ENCODE measurements around the gene GET4. TPM values are rescaled to one million over a fixed set of nuclear protein-coding genes. Genes with fewer than 3 reads are reported as not detected.
"Not testable (repeated sequence)": the region's sequence is repeated elsewhere in the genome, so short reads cannot be mapped to it uniquely, and the experiment has no call there.

Gene GET4
- total RNA-seq, 1 experiment from 2014 or later, result 98.5 TPM

- no peak for DNase-seq (ENCODE audit: low spot score)
- in situ Hi-C loops (cut with HindIII; ENCODE audit: low sequenced_read_pairs), result no loop called here
Measured at GRCh38 chr7:934469-935163, 58.3 kb downstream of the GET4 start.

- in situ Hi-C loops (cut with HindIII; ENCODE audit: low sequenced_read_pairs), result no loop called here
- DNase-seq (ENCODE audit: low spot score), result no peak
Measured at GRCh38 chr7:935164-935873, 59.0 kb downstream of the GET4 start.

- no peak for DNase-seq (ENCODE audit: low spot score)
- in situ Hi-C loops (cut with HindIII; ENCODE audit: low sequenced_read_pairs), result no loop called here
Measured at GRCh38 chr7:935874-936385, 59.6 kb downstream of the GET4 start.

GRCh38 chr7:936386-937054, 60.2 kb downstream of the GET4 start:
- in situ Hi-C loops (cut with HindIII; ENCODE audit: low sequenced_read_pairs), result no loop called here
- DNase-seq (ENCODE audit: low spot score), result no peak

GRCh38 chr7:937856-938484, 61.6 kb downstream of the GET4 start:
- DNase-seq (ENCODE audit: low spot score), result no peak
- in situ Hi-C loops (cut with HindIII; ENCODE audit: low sequenced_read_pairs), result no loop called here

- in situ Hi-C loops (cut with HindIII; ENCODE audit: low sequenced_read_pairs), result no loop called here
- DNase-seq (ENCODE audit: low spot score), result no peak
Measured at GRCh38 chr7:938546-939185, 62.3 kb downstream of the GET4 start.

- DNase-seq (ENCODE audit: low spot score), result no peak
- in situ Hi-C loops (cut with HindIII; ENCODE audit: low sequenced_read_pairs), result no loop called here
Measured at GRCh38 chr7:939843-940242, 63.5 kb downstream of the GET4 start.

GRCh38 chr7:940599-941408, 64.5 kb downstream of the GET4 start:
- DNase-seq (ENCODE audit: low spot score), result no peak
- in situ Hi-C loops (cut with HindIII; ENCODE audit: low sequenced_read_pairs), result no loop called here

- DNase-seq (ENCODE audit: low spot score); in situ Hi-C loops (cut with HindIII; ENCODE audit: low sequenced_read_pairs): not testable (repeated sequence)
Measured at GRCh38 chr7:943793-944192, 67.4 kb downstream of the GET4 start.

GRCh38 chr7:944744-945143, 68.4 kb downstream of the GET4 start:
- DNase-seq (ENCODE audit: low spot score), result no peak
- in situ Hi-C loops (cut with HindIII; ENCODE audit: low sequenced_read_pairs), result no loop called here

- DNase-seq (ENCODE audit: low spot score), result no peak
- in situ Hi-C loops (cut with HindIII; ENCODE audit: low sequenced_read_pairs), result no loop called here
Measured at GRCh38 chr7:945147-945555, 68.8 kb downstream of the GET4 start.

- DNase-seq (ENCODE audit: low spot score), result no peak
- in situ Hi-C loops (cut with HindIII; ENCODE audit: low sequenced_read_pairs), result no loop called here
Measured at GRCh38 chr7:945556-946255, 69.4 kb downstream of the GET4 start.

Other genes with a start within 250 kb of the GET4 start
- gene DNAAF5, start 149.9 kb upstream of the GET4 start, total RNA-seq (2014; rRNA removed; shearing (Covaris generic)), result 54.0 and 63.5 TPM in 2 replicates
- 73.7 and 83.1 TPM in 2 replicates for gene PRKAR1B, start 149.3 kb upstream of the GET4 start, total RNA-seq (2014; rRNA removed; shearing (Covaris generic))
- gene SUN1, start 44.1 kb upstream of the GET4 start, total RNA-seq (2014; rRNA removed; shearing (Covaris generic)), result 55.9 and 107 TPM in 2 replicates
- gene ADAP1, start 78.1 kb downstream of the GET4 start, total RNA-seq (2014; rRNA removed; shearing (Covaris generic)), result 11.7 and 21.3 TPM in 2 replicates
- gene COX19, start 99.0 kb downstream of the GET4 start, total RNA-seq (2014; rRNA removed; shearing (Covaris generic)), result 5.5 and 10.6 TPM in 2 replicates
- gene CYP2W1, start 106.6 kb downstream of the GET4 start, total RNA-seq (2014; rRNA removed; shearing (Covaris generic)), result 0.34 TPM in 1 of 2 replicates, not detected in the other
- gene GPR146, start 168.0 kb downstream of the GET4 start, total RNA-seq (2014; rRNA removed; shearing (Covaris generic)), result 1.2 TPM in 1 of 2 replicates, not detected in the other
- 1.4 and 3.5 TPM in 2 replicates for gene GPER1, start 211.6 kb downstream of the GET4 start, total RNA-seq (2014; rRNA removed; shearing (Covaris generic))

Measured in G401 (cell line).